Measurements from ENCODE around the gene WASF3.

Gene WASF3

GRCh38 chr13:26688286-26688685 is 130.8 kb downstream of the WASF3 start:
- DNase-seq = no peak

GRCh38 chr13:26688980-26689379 is 131.5 kb downstream of the WASF3 start:
- no peak for DNase-seq

GRCh38 chr13:26693749-26694463 is 136.4 kb downstream of the WASF3 start:
- DNase-seq = no peak

- DNase-seq = no peak
Measured at GRCh38 chr13:26694609-26695359, 137.3 kb downstream of the WASF3 start.

GRCh38 chr13:26695360-26695705 is 137.8 kb downstream of the WASF3 start:
- no peak for DNase-seq

- no peak for DNase-seq
Measured at GRCh38 chr13:26695891-26696311, 138.4 kb downstream of the WASF3 start.

GRCh38 chr13:26697069-26697955 is 139.8 kb downstream of the WASF3 start:
- DNase-seq = no peak

GRCh38 chr13:26698392-26699196 is 141.1 kb downstream of the WASF3 start:
- peak; percentile 91 for DNase-seq

- DNase-seq = no peak
Measured at GRCh38 chr13:26699197-26699490, 141.7 kb downstream of the WASF3 start.

- no peak for DNase-seq
Measured at GRCh38 chr13:26705536-26705935, 148.1 kb downstream of the WASF3 start.

- DNase-seq = no peak
Measured at GRCh38 chr13:26706381-26706780, 148.9 kb downstream of the WASF3 start.

GRCh38 chr13:26707122-26708006 is 149.9 kb downstream of the WASF3 start:
- no peak for DNase-seq

- no peak for DNase-seq
Measured at GRCh38 chr13:26708007-26708297, 150.5 kb downstream of the WASF3 start.

- DNase-seq = no peak
Measured at GRCh38 chr13:26709461-26709860, 152.0 kb downstream of the WASF3 start.

- DNase-seq = no peak
Measured at GRCh38 chr13:26710166-26710565, 152.7 kb downstream of the WASF3 start.

GRCh38 chr13:26711211-26711610 is 153.7 kb downstream of the WASF3 start:
- no peak for DNase-seq

- DNase-seq = no peak
Measured at GRCh38 chr13:26713341-26713740, 155.9 kb downstream of the WASF3 start.

- DNase-seq = no peak
Measured at GRCh38 chr13:26716984-26717383, 159.5 kb downstream of the WASF3 start.

- no peak for DNase-seq
Measured at GRCh38 chr13:26718146-26718545, 160.7 kb downstream of the WASF3 start.

GRCh38 chr13:26718872-26719271 is 161.4 kb downstream of the WASF3 start:
- DNase-seq = no peak

GRCh38 chr13:26719356-26719945 is 162.0 kb downstream of the WASF3 start:
- DNase-seq = no peak
